ENCODE data around the gene AGO4.
"Not testable (repeated sequence)": the region's sequence is repeated elsewhere in the genome, so short reads cannot be mapped to it uniquely, and the experiment has no call there.

Gene AGO4

DNA sequence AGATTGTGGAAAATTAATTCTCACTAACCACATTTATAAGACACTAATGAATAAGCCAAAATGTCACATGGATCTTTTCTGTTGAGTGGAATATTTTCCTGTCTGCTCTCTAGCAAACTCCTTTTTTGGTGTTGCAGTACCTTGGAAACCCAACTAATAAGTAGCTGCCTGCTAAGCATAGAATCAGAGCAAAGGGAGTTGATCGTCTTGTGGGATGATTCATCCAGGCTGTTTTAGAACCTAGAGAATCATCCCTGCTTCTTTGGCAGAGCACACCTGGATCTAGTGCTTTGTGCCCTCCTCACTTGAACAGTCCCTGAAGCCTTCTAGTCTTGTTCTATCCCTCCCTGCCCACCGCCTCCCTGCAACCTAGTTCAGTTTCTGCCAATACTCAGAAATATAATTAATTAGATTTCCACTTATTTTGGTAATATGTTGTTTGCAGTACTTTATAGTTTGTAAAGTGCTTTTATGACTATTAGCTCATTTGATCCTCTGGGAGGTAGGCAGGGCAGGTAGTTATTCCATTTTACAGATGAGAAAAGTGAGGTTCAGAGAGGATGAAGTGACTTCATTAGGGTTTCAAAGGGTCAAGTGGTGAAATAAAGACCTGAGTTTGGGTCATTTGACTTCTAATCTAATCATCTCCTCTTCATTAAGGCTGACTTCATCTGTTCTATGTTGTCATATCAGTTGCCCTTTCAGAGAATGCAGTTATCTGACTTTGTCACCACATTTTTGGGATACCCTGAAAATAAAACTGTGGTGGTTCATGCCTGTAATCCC, 2.5 kb downstream of the AGO4 start:
- DNase-seq (ENCODE audit: low read depth, low spot score) = no peak

DNA sequence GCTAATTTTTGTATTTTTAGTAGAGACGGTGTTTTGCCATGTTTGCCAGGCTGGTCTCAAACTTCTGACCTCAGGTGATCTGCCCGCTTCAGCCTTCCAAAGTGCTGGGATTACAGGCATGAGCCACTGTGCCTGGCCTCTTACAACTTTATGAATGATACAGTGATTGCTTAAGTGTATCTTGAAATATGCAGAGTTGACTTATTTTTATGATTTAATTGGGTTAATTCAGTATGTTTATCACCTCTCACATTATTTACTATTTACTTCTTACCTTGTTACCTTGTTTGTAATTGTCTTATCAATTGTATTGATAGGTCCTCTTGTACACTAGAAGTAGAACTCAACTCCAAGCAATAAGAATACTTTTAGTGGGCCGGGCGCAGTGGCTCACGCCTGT, 4.9 kb downstream of the AGO4 start:
- DNase-seq (ENCODE audit: low read depth, low spot score) = not testable (repeated sequence)

DNA sequence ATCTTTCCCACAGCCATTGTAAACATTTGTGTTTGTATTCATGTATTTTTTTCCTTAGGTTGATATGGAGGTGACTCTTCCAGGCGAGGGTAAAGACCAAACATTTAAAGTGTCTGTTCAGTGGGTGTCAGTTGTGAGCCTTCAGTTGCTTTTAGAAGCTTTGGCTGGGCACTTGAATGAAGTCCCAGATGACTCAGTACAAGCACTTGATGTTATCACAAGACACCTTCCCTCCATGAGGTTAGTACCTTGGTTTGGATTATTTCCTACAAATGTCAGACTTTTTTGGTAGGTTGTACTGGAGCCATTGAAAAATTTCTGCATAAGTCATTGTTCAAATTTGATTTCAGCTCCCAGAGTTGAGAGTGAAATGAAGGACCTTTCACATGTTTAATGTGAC, 17.4 kb downstream of the AGO4 start:
- DNase-seq (ENCODE audit: low read depth, low spot score) = no peak

DNA sequence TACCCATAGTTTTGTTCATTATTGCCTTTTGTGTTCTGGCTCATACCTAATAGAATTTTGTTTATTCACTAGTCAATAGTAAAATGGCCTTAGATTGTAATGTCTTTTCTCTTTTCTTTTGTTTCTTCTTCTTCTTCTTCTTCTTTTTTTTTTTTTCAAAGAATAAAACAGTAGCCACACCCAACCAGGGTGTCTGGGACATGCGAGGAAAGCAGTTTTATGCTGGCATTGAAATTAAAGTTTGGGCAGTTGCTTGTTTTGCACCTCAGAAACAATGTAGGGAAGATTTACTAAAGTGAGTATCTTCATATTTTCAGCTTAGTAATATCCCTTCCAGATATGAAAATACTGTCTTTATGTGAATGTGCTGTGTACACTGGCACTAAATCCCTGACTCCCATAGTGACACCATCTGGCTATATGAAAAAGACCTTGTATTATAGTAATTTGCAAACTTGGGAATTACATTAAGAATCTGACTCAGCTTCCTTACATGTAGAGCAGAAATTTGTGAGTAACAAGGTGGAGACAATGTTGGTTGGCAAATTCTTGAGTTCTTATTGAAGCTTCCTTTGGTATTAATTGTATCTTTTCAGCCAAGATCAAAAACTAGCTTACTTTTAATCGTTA, 24.6 kb downstream of the AGO4 start:
- no peak for DNase-seq (ENCODE audit: low read depth, low spot score)

DNA sequence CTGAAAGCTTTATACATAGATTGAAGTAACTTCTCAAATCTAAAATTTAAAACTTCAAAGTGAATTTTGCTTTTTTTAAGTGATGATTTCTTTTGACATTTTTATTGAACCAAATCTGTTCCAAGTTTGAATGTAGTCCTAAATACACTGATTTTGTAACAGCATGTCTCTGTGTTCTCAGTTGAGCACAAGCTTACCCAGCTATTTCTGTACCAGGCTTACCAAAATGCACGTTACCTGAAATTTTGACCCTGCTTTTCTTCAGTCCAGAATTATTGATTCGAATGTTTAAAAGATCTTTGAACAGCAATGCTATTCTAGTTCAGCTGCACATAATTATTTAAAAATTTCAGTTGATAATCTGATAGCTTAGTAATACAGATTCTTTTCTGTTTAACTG, 25.6 kb downstream of the AGO4 start:
- no peak for DNase-seq (ENCODE audit: low read depth, low spot score)

DNA sequence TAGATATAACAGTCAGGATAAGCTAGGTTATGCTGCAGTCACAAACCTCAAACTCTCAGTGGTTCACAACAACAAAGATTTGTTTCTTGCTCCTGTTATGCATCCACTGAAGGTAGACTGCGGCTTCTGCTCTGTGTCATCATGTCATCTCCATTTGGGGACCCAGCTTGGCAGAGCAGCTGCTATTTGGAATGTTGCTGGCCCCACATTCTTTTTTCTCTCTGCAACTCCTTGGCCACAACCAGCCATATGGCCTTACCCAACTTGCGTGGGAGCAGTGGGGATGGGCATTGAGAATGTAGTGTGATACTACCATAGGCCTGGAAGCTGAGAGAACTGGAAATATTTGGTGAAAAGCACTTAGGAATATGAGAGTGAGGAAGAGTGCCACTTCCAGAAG, 26.4 kb downstream of the AGO4 start:
- DNase-seq (ENCODE audit: low read depth, low spot score) = no peak

DNA sequence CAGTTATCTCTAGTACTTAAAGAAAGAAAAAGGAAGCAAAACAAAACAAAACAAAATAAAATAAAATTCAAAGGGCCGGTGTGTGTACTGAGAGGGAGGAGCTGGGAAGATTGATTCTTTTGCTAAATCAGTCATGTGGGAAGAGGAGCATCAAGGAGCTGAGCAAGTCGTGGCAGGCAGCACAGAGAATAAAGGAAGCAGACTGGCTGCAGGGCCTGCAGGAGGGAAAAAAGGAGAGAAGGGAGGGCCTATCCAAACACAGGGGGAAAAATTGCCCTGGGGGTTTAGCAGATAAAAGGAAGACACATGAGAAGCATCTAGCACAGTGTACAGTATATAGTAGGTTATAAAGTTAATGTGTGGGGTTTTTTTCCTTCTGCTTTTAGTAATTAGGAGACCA, 27.6 kb downstream of the AGO4 start:
- DNase-seq (ENCODE audit: low read depth, low spot score) = no peak

DNA sequence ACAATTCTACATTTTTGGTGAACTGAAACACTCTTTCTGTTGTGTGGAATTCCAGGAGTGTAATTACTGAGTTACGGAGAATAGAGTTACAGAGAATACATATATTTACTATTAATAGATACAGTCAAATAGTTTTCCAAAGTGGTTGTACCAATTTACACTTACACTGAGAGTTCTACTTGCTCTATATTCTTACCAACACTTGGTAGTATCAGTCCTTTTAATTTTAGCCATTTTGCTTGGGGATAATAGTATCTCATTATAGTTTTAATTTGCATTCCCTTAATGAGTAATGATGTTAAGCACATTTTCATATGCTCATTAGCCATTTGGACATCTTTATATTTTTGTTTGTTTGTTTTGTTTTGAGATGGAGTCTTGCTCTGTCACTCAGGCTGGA, 28.9 kb downstream of the AGO4 start:
- no peak for DNase-seq (ENCODE audit: low read depth, low spot score)

DNA sequence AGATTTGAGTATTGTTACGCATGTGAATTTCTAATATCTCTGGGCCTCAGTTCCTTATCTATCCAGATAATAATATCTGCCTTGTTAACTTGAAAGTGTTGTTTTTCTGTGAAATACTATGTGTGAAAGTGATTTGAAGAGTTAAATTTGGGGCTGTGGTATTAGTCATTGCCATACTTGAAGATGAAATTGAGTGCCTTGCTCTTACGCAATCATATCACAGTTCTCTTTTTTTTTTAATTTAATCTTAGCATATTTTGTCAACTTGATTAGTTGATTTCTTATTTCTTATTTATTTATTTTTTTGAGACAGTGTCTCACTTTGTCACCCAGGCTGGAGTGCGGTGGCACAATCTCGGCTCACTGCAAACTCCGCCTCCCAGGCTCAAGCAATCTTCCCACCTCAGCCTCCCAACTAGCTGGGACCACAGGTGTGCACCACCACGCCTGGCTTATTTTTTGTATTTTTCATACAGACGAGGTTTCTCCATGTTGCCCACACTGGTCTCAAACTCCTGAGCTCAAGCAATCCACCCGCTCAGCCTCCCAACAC, 31.0 kb downstream of the AGO4 start:
- no peak for DNase-seq (ENCODE audit: low read depth, low spot score)

DNA sequence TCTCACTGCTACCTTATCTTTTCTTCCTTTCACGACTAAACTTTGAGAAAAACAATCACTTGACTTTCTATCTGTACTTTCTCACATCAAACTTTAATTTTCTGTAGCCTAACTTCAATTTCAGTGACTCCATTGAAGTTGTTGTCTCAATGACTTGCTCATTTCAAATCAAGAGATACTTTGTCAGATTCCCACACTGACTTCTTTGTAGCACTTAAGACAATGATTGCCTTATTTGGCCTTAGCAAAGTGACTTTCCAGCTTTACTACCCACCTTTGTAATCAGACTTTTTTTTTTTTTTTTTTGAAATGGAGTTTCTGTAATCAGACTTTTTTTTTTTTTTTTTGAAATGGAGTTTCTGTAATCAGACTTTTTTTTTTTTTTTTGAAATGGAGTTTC, 37.0 kb downstream of the AGO4 start:
- DNase-seq (ENCODE audit: low read depth, low spot score) = no peak

DNA sequence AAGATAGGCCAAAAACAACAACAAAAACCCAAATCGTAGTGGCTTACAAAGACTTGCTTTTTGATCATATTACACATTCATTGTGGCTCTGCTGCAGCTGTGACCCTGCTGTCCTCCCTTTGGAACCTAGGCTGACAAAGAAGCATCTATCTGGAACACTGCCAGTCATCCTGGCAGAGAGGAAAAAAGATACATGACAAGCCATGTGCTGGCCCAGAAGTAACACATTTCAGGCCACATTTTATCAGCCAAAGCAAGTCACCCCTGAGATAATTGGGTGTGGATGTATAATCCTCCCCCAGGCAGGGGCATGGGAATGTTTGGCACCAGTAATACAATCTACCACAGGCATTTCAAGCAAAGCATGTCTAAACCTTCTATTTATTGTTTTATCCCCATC, 38.0 kb downstream of the AGO4 start:
- DNase-seq (ENCODE audit: low read depth, low spot score) = no peak

DNA sequence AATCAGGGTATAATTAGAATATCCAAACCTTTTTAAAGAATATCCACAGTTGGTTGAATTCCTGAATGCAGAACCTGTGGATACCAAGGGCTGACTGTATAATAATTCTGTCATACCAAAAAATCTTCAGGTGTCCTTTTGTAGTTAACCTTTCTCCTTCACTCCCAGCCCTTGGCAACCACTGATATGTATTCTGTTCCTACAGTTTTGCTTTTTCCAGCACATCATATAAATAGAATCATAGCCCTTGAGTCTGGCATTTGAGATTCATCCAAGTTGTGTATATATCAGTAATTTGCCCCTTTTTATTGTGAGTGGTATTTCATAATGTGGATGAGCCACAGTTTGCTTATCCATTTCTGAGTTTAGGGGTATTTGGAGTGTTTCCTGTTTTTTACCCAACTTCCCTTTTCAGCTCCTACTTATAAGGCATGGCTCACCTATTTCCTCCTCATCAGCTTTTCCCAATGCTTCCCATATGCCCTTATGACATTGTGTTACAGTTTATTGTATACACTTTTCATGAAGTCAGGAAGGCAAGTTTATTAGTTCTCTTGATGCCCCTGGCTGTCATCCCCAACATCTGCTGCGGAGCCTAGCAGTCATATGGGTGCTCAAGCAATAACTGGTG, 40.2 kb downstream of the AGO4 start:
- DNase-seq (ENCODE audit: low read depth, low spot score) = no peak

DNA sequence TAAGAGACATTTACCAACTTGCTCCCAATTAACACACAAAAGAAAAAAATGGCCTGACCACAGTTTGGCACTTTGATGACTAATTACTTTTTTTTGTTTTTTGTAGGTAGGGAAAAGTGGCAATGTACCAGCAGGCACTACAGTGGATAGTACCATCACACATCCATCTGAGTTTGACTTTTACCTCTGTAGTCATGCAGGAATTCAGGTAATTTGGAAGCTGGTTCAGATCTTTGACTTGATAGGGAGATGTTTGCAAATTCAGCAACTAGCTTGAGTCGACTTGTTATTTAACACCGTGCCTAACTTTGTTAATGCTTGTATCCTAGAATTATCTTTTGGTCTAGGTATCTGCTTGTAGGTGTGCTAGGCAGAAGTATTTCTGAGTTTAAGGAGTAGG, 42.2 kb downstream of the AGO4 start:
- DNase-seq (ENCODE audit: low read depth, low spot score) = no peak

DNA sequence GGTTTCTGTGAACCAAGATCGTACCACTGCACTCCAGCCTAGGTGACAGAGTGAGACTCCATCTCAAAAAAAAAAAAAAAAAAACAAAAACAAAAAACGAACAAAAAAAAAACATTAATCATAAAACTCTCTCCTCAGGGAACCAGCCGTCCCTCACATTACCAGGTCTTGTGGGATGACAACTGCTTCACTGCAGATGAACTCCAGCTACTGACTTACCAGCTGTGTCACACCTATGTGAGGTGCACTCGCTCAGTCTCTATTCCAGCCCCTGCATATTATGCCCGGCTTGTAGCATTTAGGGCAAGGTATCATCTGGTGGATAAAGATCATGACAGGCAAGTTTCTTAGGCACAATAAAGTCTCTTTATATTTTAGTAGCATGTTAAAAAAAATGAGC, 42.9 kb downstream of the AGO4 start:
- no peak for DNase-seq (ENCODE audit: low read depth, low spot score)

DNA sequence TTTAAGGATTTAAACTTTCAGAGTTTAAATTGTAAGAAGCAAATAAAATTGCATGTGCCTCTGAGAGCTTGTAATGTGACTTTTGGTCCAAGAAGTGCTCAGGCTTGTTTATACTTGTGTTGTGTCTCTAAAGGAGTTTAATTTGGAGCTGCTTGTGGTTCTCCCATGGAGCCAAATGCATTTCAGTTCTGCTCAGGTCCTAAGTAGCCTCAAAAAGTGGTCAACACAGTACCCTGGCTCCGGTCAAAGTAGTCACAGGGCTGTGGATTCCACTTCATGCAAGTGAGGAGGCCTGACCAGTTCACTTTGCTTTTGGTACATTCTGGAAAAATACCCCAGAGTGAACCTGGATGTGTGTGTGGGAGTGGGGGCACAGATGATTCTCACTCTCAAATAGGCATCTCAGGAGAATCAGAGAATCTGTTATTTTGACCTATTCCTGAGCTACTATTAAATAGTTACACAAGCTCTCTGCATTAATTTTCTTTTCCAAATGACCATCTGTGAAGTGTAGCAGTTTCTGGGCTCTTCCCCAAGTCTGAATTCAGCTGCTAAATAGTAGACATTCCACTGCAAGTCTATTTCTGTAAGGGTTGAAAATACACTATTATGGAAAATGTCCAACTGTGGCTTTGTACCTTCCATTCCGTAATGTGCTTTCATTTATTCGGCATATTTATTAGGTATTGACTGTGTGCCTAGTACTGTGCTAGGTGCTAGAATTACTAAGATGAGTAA, 43.5 kb downstream of the AGO4 start:
- DNase-seq (ENCODE audit: low read depth, low spot score) = no peak

DNA sequence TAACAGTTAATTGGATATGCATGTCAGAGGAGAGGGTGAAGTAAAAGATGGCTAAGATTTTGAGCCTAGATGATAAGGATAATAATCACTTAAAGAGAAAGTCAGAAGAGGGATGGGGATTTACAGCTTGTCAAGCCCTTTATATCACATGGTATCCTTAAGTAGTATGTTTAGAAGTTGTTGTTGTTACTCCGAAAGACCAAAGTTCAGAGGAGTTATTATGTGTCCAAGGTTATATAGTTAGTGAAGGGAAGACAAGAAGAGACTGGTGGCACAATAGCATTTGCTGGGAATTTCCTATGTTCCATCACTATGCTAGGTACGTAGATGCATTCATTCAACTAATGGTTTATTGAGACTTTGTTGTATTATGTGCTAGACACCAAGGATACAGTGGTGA, 44.4 kb downstream of the AGO4 start:
- no peak for DNase-seq (ENCODE audit: low read depth, low spot score)

DNA sequence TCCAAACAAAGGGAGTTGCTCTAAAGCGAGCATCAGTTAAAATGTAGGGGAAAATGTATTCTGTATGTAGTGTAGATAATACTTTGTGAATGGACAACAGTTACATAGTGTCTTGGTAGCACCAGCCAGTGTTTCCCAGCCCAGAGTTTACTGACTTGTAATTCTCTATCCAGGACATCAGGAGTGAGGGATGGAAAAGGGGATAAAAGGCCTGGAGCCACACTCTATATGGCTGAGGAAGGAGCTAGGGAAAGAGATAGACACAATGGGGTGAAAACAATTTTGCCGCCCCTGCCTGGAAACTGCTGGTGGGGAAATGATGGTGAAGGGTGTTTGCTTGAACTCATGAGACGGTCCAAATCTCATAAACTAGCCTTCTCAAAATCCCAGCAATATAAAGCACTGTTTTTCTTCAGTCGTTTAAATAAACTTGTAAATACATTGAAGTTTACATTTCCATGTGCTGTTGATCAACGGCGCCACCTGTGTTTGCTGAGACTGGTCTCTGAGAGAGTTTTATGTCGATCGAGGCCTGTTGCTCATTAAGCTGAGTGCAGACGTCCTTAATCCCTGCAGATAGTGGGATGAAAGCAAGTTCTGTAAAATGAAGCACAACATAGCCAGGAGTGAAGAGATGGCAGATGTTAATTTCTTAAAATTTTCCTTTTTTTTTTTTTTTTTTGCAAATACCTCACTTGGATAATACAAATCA, 47.3 kb downstream of the AGO4 start:
- no peak for DNase-seq (ENCODE audit: low read depth, low spot score)

DNA sequence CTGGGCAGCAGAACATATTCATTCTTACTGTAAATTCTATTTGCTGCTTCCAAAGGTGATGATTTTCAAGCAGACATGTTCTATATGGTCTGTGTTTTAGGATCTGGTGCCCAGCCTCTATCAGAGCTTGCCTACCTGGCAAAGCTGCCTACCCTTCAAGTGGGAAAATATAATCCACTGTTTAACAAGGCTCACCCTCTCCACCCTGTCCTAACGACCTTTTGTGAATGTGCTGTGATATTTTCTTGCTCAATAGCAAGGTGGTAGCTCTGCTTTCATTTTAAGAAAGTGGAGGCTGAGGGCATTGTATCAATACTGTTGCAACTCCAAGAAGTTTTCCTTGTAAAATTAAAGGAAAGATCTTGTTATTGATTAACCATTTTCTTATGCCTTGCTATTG, 49.1 kb downstream of the AGO4 start:
- no peak for DNase-seq (ENCODE audit: low read depth, low spot score)

DNA sequence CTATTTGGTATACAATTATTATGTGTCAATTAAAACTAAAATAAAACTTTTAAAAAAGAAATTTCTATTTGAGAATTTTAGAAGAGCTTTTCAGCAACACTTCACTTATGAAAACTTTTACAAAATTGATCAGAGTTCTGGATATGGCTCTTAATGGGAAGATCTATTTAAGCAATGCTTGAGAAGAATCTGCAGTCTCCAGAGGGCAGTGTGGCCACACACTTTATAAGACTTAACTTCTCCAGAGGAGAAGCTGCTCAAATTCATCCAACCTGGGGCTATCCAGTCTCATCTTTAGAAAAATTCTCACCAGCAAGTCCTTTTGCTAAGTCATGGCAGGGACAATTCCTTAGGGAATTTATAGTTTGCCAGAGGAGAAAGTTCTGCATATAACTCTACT, 50.0 kb downstream of the AGO4 start:
- no peak for DNase-seq (ENCODE audit: low read depth, low spot score)

DNA sequence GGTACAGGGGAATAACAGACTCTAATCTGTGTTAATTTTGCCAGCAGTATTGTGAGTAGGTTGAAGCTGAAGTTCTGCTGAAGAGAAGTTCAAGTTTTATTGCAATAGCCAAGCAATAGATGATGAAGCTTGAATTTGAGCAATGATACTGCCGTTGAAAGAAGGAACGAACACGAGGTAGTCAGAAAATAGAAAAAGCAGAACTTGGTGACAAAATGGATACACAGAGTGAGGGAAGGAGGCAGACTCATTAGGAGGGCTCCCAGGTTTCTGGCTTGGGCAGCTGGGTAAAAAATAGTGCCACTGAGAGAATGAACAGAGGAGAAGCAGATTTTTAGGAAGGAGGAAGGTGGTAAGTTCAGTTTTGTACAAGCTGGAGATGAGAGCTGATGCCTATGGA, 52.9 kb downstream of the AGO4 start:
- no peak for DNase-seq (ENCODE audit: low read depth, low spot score)

DNA sequence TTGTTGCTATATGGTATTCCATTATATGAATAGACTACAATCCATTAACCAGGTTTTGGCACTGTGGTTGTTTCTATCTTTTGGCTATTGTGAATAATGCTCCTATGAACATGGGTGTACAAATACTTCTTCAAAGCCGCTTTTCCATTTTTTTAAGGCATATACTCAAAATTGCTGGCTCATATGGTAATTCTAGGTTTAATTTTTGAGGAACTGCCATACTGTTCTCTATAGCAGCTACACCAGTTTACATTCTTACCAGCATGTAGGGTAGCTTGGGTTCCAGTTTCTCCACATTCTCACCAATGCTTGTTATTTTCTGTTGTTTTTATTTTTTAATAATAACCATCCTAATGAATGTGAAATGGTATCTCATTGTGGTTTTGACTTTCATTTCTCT, 55.3 kb downstream of the AGO4 start:
- DNase-seq (ENCODE audit: low read depth, low spot score) = no peak

Measured in brain pericyte (primary cell).